Fibroblast of lung (primary cell): Measurements from ENCODE around the gene NMNAT3. TPM values are rescaled to one million over a fixed set of nuclear protein-coding genes. Genes with fewer than 3 reads are reported as not detected.
A peak's percentile ranks its signal among the peaks of the same experiment; 100 is the strongest.

ENCODE experiments used
- DNase-seq, 2 donors: peaks; one replicate each; pipeline versions ENCODE4 v3.0.0 to v3.0.0-alpha.2; 2010; ENCODE audit warnings: low read depth in 2 of 2
- H2AFZ ChIP-seq: 2 replicates; pipeline ENCODE4 v1.5.1; 2012; ENCODE audit warnings: low read length, control low read depth, inconsistent platforms
- H3K27ac ChIP-seq: 2 replicates; pipeline ENCODE4 v1.5.1; 2011; ENCODE audit warnings: low read length, control low read depth; ENCODE audit not compliant: insufficient read depth
- H3K27me3 ChIP-seq: 2 replicates; pipeline ENCODE4 v1.5.1; 2011; ENCODE audit warnings: mild to moderate bottlenecking, low read length; ENCODE audit not compliant: control insufficient read depth, insufficient read depth
- H3K36me3 ChIP-seq: 2 replicates; pipeline ENCODE4 v1.5.1; 2011; ENCODE audit warnings: low read length; ENCODE audit not compliant: control insufficient read depth, insufficient read depth
- H3K4me1 ChIP-seq: 2 replicates; pipeline ENCODE4 v1.5.1; 2011; ENCODE audit warnings: low read length; ENCODE audit not compliant: control insufficient read depth, insufficient read depth; ENCODE audit errors: extremely low read depth
- H3K4me2 ChIP-seq: 2 replicates; pipeline ENCODE4 v1.5.1; 2011; ENCODE audit warnings: low read length, control low read depth; ENCODE audit not compliant: insufficient read depth; ENCODE audit errors: extremely low read depth
- H3K4me3 ChIP-seq, 4 experiments: fragments of 200-600 bp in 1 of 4; sonication (generic) in 1 of 4; replicated peaks in 1 of 4; 2 replicates each; pipeline ENCODE4 v1.5.1; 2011 to 2016; ENCODE audit warnings: low read length in 4 of 4, low read depth in 3 of 4, mild to moderate bottlenecking in 3 of 4, control low read depth in 2 of 4, inconsistent platforms in 1 of 4, mixed read lengths in 1 of 4; ENCODE audit not compliant: insufficient read depth in 1 of 4; ENCODE audit errors: control extremely low read depth in 1 of 4
- H3K79me2 ChIP-seq: 2 replicates; pipeline ENCODE4 v1.5.1; 2012; ENCODE audit warnings: mild to moderate bottlenecking, low read length, inconsistent platforms; ENCODE audit not compliant: control insufficient read depth, insufficient read depth
- H3K9ac ChIP-seq: 2 replicates; pipeline ENCODE4 v1.5.1; 2011; ENCODE audit warnings: mild to moderate bottlenecking, low read length, control low read depth; ENCODE audit not compliant: insufficient read depth
- H3K9me3 ChIP-seq: 2 replicates; pipeline ENCODE4 v1.5.1; 2012; ENCODE audit warnings: low read depth, low read length; ENCODE audit not compliant: control insufficient read depth, insufficient read depth
- H4K20me1 ChIP-seq: 2 replicates; pipeline ENCODE4 v1.5.1; 2011; ENCODE audit warnings: low read length; ENCODE audit not compliant: control insufficient read depth, insufficient read depth; ENCODE audit errors: extremely low read depth
- EZH2 ChIP-seq: IDR thresholded peaks from 2 replicates; pipeline ENCODE4 v1.5.1; 2012; ENCODE audit warnings: low read length, control low read depth, mild to moderate bottlenecking; ENCODE audit errors: missing control alignments
- polyA plus RNA-seq, 2 donors: library from polyadenylated mRNA; depleted of rRNA in 1 of 2; stranded (reverse) in 1 of 2; unstranded in 1 of 2; fragments of >200 nt; gene quantifications; 2 replicates each; pipeline ENCODE4 v1.2.1, GENCODE V29; 2011 to 2012; ENCODE audit warnings: missing spikeins in 1 of 2
- total RNA-seq: library from RNA; depleted of rRNA; stranded (reverse); fragments of >200 nt; gene quantifications from 2 replicates; pipeline ENCODE4 v1.2.1, GENCODE V29; 2014
- TF ChIP-seq, protein P1 (sequence below), 2 donors: IDR thresholded peaks in 1 of 2; conservative IDR thresholded peaks in 1 of 2; 1 replicate in 1 of 2; 2 replicates in 1 of 2; pipeline ENCODE4 v1.5.1; 2011 to 2012; ENCODE audit warnings: low read length in 2 of 2, control low read depth in 1 of 2, inconsistent platforms in 1 of 2, low read depth in 1 of 2, mild to moderate bottlenecking in 1 of 2

NMNAT3 gene
- total and polyA plus RNA-seq, 2 donors (not counting 1 experiment from before 2014, with no cell fraction given), result 0.68 to 2.5 TPM

DNA sequence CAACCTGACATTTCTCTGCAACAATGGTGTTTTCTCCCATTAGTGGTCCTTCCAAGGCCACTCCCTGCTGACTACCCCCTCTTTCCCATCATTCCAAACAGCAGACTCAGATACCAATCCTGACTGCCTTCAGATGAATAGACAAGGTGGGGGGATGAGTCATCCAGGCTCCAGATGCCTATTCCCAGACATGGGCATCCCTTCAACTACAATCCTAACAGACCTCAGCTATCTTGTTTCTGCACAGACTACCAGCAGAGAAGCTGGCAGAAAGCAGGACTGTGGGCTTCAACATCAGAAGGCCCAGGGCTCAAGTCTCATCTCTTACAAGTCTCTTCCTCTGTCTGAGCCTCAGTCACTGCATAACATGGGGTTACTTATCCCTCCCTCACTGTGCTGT is 140.4 kb downstream of the NMNAT3 start:
- TF ChIP-seq, protein P1, sequence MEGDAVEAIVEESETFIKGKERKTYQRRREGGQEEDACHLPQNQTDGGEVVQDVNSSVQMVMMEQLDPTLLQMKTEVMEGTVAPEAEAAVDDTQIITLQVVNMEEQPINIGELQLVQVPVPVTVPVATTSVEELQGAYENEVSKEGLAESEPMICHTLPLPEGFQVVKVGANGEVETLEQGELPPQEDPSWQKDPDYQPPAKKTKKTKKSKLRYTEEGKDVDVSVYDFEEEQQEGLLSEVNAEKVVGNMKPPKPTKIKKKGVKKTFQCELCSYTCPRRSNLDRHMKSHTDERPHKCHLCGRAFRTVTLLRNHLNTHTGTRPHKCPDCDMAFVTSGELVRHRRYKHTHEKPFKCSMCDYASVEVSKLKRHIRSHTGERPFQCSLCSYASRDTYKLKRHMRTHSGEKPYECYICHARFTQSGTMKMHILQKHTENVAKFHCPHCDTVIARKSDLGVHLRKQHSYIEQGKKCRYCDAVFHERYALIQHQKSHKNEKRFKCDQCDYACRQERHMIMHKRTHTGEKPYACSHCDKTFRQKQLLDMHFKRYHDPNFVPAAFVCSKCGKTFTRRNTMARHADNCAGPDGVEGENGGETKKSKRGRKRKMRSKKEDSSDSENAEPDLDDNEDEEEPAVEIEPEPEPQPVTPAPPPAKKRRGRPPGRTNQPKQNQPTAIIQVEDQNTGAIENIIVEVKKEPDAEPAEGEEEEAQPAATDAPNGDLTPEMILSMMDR (conservative IDR thresholded peaks at IDR 0.05 in 1 of 2, IDR thresholded peaks at IDR 0.05 in 1 of 2; ENCODE audit: low read depth in 1 of 2, low read length in 2 of 2), result no peak
- no peak for TF ChIP-seq EZH2
- Histone ChIP-seq H3K27me3 (peaks cover 2% of the 10 kb centered on the region), H2AFZ (no peak overlapping the region), H3K4me3 (no peak overlapping the region), H3K27ac (no peak overlapping the region), H3K4me2 (no peak overlapping the region), H3K36me3 (no peaks in the 10 kb centered on the region), H3K9me3 (no peaks in the 10 kb centered on the region), H4K20me1 (no peaks in the 10 kb centered on the region), H3K4me1 (peaks cover 11% of the 10 kb centered on the region), H3K79me2 (no peaks in the 10 kb centered on the region), H3K9ac (no peak overlapping the region)
- DNase-seq, result peak in 1 of 2 donors; percentile 98

DNA sequence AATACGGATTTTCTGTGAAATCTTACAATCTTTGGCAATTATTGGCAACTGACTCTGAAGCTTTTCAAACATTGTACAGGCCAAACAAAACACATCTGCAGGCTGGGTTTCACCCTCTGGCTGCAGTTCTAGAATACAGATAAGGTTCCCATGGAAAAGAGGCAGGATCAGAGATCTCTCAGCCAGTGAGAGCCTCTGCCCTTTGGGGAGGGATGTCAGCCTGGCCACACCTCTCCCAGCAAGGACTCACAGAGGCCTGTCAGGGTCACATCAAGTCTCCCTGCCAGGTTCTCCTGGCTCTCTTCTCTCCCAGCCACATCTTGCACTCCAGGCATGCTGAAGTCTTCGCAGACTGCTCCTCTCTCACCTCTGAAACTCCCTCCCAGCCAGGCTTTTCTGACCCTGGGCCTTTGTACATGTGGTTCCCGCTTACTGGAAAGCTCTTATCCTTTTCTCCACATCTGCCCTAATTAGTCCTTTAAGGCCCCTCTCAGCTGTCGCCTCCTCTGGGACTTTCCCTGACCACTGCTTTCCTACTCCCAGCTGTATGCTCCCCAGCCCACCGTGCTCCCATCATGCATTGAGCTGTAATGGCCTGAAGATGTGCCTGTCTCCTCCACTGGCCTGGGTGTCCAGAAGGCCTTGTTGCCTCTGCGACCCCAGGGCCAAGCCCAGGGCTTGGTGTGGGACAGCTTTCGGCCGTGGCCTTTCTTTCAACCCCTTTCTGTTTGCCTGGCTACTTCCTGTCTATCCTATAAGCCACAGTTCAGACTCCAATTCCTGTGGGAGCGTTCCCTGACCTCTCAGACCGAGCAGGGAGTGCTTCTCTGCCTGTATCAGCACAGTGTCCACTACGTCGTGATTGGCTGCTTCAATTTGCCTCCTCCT is 142.5 kb downstream of the NMNAT3 start:
- H4K20me1 ChIP-seq, result no peaks in the 10 kb centered on the region
- H3K9me3 ChIP-seq, result no peaks in the 10 kb centered on the region
- peak overlapping the region in 1 of 4 experiments; percentile 26 for H3K4me3 ChIP-seq
- no peak overlapping the region for H3K9ac ChIP-seq
- no peak overlapping the region for H3K27ac ChIP-seq
- peaks cover 11% of the 10 kb centered on the region for H3K4me1 ChIP-seq
- DNase-seq, result peak; percentile 90 to 94
- H3K4me2 ChIP-seq, result no peak overlapping the region
- H3K79me2 ChIP-seq, result no peaks in the 10 kb centered on the region
- H2AFZ ChIP-seq, result peak overlapping the region; percentile 31
- H3K36me3 ChIP-seq, result no peaks in the 10 kb centered on the region
- no peaks in the 10 kb centered on the region for H3K27me3 ChIP-seq
- no peak for TF ChIP-seq EZH2
- TF ChIP-seq, protein P1 (conservative IDR thresholded peaks at IDR 0.05 in 1 of 2, IDR thresholded peaks at IDR 0.05 in 1 of 2; ENCODE audit: low read depth in 1 of 2, low read length in 2 of 2), result no peak

DNA sequence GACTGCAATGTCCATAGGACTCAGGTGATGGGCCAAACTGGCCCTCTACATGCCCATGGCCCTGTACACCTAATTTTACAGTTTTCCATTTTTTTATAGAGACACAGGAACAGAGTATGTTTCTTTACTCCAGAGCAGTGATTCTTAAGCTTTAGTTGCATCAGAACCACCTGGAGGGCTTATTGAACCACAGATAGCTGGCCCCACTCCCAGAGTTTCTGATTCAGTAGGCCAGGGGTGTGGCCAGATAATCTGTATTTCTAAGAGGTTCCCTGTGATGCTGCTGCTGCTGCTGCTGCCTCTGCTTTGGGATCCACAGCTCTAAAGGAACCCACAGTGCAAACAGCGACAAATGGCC is 143.3 kb downstream of the NMNAT3 start:
- DNase-seq, result peak; percentile 94 to 95
- Histone ChIP-seq H3K27ac (no peak overlapping the region), H3K9me3 (no peaks in the 10 kb centered on the region), H3K36me3 (no peaks in the 10 kb centered on the region), H4K20me1 (no peaks in the 10 kb centered on the region), H3K4me1 (peaks cover 11% of the 10 kb centered on the region), H3K4me3 (no peak overlapping the region), H3K9ac (no peak overlapping the region), H3K79me2 (no peaks in the 10 kb centered on the region), H3K27me3 (no peaks in the 10 kb centered on the region), H2AFZ (no peak overlapping the region), H3K4me2 (peak overlapping the region; percentile 33)
- TF ChIP-seq EZH2, result no peak
- TF ChIP-seq, protein P1 (conservative IDR thresholded peaks at IDR 0.05 in 1 of 2, IDR thresholded peaks at IDR 0.05 in 1 of 2; ENCODE audit: low read depth in 1 of 2, low read length in 2 of 2), result no peak
